ENCODE measurements around the gene DHX32.
"Not testable (repeated sequence)": the region's sequence is repeated elsewhere in the genome, so short reads cannot be mapped to it uniquely, and the experiment has no call there.

The DHX32 gene, protein sequence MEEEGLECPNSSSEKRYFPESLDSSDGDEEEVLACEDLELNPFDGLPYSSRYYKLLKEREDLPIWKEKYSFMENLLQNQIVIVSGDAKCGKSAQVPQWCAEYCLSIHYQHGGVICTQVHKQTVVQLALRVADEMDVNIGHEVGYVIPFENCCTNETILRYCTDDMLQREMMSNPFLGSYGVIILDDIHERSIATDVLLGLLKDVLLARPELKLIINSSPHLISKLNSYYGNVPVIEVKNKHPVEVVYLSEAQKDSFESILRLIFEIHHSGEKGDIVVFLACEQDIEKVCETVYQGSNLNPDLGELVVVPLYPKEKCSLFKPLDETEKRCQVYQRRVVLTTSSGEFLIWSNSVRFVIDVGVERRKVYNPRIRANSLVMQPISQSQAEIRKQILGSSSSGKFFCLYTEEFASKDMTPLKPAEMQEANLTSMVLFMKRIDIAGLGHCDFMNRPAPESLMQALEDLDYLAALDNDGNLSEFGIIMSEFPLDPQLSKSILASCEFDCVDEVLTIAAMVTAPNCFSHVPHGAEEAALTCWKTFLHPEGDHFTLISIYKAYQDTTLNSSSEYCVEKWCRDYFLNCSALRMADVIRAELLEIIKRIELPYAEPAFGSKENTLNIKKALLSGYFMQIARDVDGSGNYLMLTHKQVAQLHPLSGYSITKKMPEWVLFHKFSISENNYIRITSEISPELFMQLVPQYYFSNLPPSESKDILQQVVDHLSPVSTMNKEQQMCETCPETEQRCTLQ

DNA sequence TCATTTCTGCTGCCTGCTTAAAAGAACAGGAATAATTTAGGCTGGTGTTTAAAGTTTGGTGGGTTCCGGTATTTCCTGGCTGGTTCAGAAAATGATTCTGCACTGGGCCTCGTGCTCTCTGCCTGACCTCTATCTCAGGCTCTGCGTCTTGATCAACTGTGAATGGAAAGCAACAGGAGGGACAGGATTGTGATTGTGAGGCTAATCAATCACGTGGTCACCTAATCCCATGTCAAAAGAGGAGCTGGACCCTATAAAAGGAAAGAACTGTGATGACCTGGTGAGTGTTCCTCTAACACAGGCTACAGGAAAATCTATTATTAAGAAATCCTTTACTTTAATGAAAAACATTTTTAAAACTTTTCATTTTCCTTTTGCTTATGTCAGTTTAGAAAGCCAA, at the start of gene DHX32:
DHX32 (minus strand) TSS at position 101 of the 400 bp plus-strand sequence. CDS start 468 bp downstream, outside the sequence.
- DNase-seq = no peak

- no peak for DNase-seq
Measured at GRCh38 chr10:125929618-125930017, 48.5 kb upstream of the DHX32 start.

- DNase-seq = no peak
Measured at GRCh38 chr10:125928928-125929585, 48.0 kb upstream of the DHX32 start.

DNA sequence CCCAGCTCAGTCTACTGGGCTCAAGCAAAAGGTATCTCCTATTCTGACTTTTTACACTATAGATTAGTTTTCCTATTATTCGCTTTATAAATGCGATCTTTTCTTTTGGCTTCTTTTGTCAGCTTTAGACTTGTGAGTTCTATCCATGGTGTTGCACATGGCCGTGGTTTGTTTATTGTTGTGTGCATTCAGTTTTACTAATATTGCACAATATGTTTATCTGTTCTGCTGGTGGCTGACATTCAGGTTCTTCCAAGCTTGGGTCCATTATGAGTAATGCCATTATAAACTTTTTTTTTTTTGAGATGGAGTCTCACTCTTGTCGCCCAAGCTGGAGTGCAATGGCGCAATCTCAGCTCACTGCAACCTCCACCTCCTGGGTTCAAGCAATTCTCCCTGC, 46.2 kb upstream of the DHX32 start:
- not testable (repeated sequence) for DNase-seq

- no peak for DNase-seq
Measured at GRCh38 chr10:125926247-125926646, 45.2 kb upstream of the DHX32 start.

DNA sequence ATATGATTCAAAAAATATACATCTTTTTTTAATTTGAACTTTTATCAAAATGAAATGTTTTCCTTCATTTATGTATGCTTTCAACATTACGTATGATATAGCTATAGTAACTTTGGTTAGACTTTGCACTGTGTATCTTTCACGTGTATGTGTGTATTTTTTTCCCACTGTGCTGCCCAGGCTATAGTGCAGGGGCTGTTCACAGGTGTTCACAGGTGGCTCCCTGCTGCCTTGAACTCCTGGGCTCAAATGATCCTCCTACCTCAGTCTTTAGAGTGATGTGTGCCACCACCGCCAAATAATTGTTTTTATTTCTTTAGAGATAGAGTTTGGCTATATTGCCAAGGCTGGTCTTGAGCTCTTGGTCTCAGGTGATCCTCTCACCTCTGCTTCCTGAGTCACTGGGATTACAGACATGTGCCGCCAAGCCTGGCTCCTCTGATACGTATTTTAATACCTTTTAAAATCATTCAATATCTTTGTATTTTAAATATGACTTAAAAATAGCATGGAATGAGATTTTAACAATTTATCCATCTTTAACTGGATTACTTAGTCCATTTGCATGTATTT, 44.3 kb upstream of the DHX32 start:
- no peak for DNase-seq

DNA sequence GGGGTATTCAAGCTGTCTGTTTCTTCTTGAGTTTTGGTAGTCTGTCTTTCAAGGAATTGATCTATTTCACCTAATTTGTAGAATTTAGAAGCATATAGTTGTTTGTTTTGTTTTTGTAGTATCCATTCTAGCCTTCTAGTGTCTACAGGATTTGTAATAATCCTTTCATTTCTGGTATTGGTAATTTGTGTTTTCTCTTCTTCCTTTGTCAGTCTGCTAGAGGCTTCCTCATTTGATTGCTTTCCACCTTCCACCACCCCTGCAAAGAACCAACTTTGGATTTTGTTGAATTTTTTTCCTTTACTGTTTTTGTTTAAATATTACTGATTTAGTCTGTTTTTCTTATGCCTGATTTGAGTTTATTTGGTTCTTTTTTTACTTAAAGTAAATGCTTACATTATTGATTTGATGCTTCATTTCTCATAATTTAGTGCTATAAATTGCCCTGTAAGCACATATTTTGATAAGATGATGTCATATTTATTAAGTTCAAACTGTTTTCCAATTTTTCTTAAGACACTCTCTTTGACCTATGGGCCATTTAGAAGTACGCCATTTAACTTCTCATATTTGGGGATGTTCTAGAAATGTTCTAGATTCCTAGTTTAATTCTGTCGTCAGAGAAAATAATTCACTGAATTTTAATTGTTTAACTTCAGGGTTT, 40.7 kb upstream of the DHX32 start:
- not testable (repeated sequence) for DNase-seq

DNA sequence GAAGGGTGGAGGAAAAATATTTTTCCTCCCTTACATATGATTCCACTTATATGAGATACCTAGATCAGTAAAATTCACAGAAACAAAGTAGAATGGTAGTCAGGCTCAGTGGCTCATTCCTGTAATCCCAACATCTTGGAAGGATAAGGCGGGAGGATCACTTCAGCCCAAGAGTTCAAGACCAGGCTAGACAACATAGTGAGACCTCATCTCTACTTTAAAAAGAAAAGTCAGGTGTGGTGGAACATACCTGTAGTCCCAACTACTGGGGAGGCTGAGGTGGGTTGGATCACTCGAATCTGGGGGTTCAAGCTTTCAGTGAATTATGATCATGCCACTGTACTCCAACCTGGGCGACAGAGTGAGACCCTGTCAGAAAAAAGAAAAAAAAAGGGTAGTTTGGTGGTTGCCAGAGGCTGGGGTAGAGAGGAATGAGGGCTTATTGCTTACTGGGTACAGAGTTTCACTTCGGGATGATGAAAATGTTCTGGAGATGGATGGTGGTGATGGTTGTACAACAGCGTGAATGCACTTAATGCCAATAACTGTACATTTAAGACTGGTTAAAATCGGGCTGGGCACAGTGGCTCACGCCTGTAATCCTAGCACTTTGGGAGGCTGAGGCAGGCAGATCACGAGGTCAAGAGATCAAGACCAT, 36.7 kb upstream of the DHX32 start:
- not testable (repeated sequence) for DNase-seq

- DNase-seq = no peak
Measured at GRCh38 chr10:125916977-125917376, 35.9 kb upstream of the DHX32 start.

DNA sequence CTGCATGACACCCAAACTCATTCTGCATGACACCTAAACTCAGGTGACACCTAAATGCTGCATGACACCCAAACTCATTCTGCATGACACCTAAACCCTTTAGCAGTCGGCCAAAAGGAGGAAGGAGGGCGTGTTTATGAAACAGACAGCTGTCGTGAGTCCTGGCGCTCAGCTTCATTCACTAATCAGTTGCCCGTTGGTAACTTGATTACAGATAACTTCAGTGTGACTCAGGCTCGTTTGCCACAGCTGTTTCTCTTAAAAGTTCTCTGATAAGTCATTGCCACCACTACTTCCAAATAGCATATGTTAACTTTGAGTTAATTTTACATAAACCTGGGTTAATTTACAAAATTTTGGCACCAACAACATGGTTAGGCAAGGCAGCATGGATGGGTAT, 32.2 kb upstream of the DHX32 start:
- DNase-seq = not testable (repeated sequence)

DNA sequence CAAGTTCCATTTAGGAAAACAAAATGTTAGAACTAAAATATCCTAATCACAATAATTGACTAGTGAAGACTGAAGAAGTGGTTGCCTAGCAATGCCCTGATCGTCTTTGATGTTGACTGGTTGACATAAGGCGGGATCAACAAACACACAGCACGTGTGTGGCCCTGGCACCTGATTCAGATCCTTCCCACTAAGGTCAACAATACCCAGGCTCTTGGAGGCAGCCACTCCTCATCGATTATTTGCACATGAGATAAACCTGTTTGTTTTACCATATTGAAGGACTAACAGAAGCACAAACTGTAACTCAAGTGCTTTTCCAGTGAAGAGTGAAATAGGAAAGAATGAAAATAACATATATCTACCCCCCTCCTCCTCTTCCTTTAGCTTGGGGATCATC, 30.9 kb upstream of the DHX32 start:
- no peak for DNase-seq

GRCh38 chr10:125911145-125911544, 30.1 kb upstream of the DHX32 start:
- no peak for DNase-seq

DNA sequence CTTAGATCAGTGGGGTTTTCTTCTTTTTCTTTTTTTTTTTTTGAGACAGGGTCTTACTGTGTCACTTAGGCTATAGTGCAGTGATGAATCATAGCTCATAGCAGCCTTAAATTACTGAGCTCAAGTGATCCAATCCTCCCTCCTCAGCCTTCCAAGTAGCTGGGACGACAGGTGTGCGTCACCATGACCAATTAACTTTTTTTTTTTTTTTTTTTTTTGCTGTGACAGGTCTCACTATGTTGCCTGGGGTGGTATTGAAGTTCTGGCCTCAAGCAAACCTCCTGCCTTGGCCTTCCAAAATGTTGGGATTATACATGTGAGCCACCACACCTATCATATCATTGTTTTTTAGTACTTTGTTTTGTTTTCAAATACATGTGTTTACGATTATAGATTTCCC, 28.4 kb upstream of the DHX32 start:
- not testable (repeated sequence) for DNase-seq

DNA sequence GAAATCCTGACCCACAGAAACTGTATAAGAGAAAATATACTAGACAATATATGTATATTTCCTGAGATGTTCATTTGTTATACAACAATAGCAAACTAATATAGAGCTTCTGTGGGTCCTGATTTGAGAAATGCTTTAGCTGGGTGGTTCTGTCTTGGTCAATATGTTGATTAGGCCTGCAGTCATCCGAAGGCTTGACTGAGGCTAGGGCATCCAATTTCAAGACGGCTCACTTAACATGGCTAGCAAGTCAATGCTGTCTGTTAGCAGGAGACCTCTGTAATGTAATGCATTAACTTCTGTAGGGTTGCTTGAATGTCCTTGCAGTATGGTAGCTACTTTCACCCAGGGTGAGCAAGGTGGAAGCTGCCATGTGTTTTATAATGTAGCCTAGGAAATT, 27.7 kb upstream of the DHX32 start:
- not testable (repeated sequence) for DNase-seq

DNA sequence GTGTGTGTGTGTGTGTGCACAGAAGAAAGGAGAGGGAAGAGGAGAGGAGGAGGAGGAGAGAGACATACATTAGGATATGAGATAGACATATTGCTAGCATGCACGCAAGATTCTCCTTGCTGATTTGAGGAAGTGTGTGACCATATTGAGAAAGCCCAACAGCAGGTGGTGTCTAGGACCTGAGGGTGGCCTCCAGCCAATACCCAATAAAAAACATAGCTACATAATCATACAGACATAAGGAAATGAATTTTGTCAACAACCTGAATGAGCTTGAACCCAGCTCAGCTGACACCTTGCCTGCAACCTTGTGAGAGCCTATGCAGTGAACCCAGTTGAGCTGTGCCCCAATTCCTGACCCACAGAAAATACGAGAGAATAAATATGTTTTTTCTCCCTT, 26.5 kb upstream of the DHX32 start:
- not testable (repeated sequence) for DNase-seq

GRCh38 chr10:125905069-125905994, 24.2 kb upstream of the DHX32 start:
- DNase-seq = not testable (repeated sequence)

DNA sequence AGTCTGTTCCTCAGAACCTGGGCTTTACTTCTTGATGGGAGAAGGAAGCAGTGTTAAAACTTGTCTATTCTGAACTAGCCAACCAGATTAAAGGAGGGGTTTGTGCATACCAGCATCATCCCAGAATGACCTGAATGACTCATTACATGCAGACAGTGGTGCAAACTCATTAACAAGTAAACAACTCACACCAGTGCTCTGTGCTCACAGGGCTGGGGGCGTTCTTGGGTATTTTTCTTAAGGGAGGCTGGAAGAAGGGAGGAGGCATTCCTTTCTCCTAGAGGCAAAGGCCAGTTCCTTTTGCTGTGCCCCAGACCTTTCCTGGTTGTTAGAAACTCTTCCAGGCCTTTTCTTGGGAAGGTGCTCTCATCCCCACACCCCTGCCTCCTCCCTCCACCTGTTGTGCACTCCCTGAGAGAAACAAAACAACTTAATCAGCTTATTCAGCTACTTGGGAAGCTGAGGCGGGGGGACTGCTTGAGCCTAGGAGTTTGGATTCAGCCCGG, 22.1 kb upstream of the DHX32 start:
- DNase-seq = not testable (repeated sequence)

- DNase-seq = not testable (repeated sequence)
Measured at GRCh38 chr10:125900963-125901362, 19.9 kb upstream of the DHX32 start.

GRCh38 chr10:125897317-125897716, 16.2 kb upstream of the DHX32 start:
- DNase-seq = not testable (repeated sequence)

- peak in 1 of 2 experiments; percentile 69 for DNase-seq
Measured at GRCh38 chr10:125896088-125896934, 15.2 kb upstream of the DHX32 start, which contains the start of gene FANK1. Gene FANK1 (plus strand): TSS chr10:125896564. CDS start chr10:125896643, 79 bp downstream.

Measured in NCI-H526 (cell line).